ENCODE measurements around the gene RALB. TPM values are rescaled to one million over a fixed set of nuclear protein-coding genes. Genes with fewer than 3 reads are reported as not detected.

The RALB gene
- total RNA-seq, 2 donors from 2014 or later, result 37.1 to 45.8 TPM

- 93% methylated on average over 3 of the region's 3 CpGs; no CpG with 5 or more reads in 1 of the 2 experiments for WGBS, 2 experiments (ENCODE audit: insufficient coverage in 1 of 2, insufficient read length in 1 of 2)
- no peak overlapping the region for H3K4me3 Mint-ChIP-seq
- no peaks in the 10 kb centered on the region for H3K9me3 Mint-ChIP-seq
- H3K27me3 ChIP-seq (ENCODE audit: control insufficient read depth, insufficient read depth, low read length, poor library complexity, severe bottlenecking), result no peaks in the 10 kb centered on the region
- H3K4me1 ChIP-seq (ENCODE audit: control insufficient read depth, insufficient read depth, low read length), result peaks cover 4% of the 10 kb centered on the region
- DNase-seq, result no peak
- no peak overlapping the region for H3K9ac ChIP-seq (ENCODE audit: extremely low read depth, low read length, poor library complexity, severe bottlenecking)
- no peak overlapping the region for H3K27ac Mint-ChIP-seq
- peaks cover 22% of the 10 kb centered on the region for H3K4me1 Mint-ChIP-seq
- H3K36me3 ChIP-seq (ENCODE audit: control insufficient read depth, insufficient read depth, low read length), result peaks cover 50% of the 10 kb centered on the region
- no peak overlapping the region for H3K27ac ChIP-seq (ENCODE audit: low read depth, low read length)
- no peak for TF ChIP-seq CTCF (conservative IDR thresholded peaks at IDR 0.05)
- H3K9me3 ChIP-seq (ENCODE audit: control insufficient read depth, low read length), result no peaks in the 10 kb centered on the region
- H3K36me3 Mint-ChIP-seq (ENCODE audit: low read depth), result peaks cover 48% of the 10 kb centered on the region
- peaks cover 2% of the 10 kb centered on the region for H3K27me3 Mint-ChIP-seq (ENCODE audit: insufficient read depth)
- H3K4me3 ChIP-seq (ENCODE audit: low read length), result no peak overlapping the region
These were observed 41.3 kb downstream of the RALB start for GRCh38 chr2:120294008-120294340.

GRCh38 chr2:120298173-120298835 lies 45.7 kb downstream of the RALB start:
- Histone ChIP-seq H3K4me3 (ENCODE audit: low read length) (no peak overlapping the region), H3K9me3 (ENCODE audit: control insufficient read depth, low read length) (no peaks in the 10 kb centered on the region), H3K36me3 (ENCODE audit: control insufficient read depth, insufficient read depth, low read length) (peaks cover 47% of the 10 kb centered on the region), H3K27ac (ENCODE audit: low read depth, low read length) (no peak overlapping the region), H3K27me3 (ENCODE audit: control insufficient read depth, insufficient read depth, low read length, poor library complexity, severe bottlenecking) (no peaks in the 10 kb centered on the region), H3K4me1 (ENCODE audit: control insufficient read depth, insufficient read depth, low read length) (no peaks in the 10 kb centered on the region), H3K9ac (ENCODE audit: extremely low read depth, low read length, poor library complexity, severe bottlenecking) (no peak overlapping the region)
- Mint-ChIP-seq H3K27me3 (ENCODE audit: insufficient read depth) (no peaks in the 10 kb centered on the region), H3K36me3 (ENCODE audit: low read depth) (peaks cover 44% of the 10 kb centered on the region), H3K4me3 (no peak overlapping the region), H3K27ac (no peak overlapping the region), H3K9me3 (no peaks in the 10 kb centered on the region), H3K4me1 (peaks cover under 1% of the 10 kb centered on the region)
- no peak for TF ChIP-seq CTCF (conservative IDR thresholded peaks at IDR 0.05)
- WGBS, 2 experiments (ENCODE audit: insufficient coverage in 1 of 2, insufficient read length in 1 of 2), result 89 to 94% methylated on average over 4 to 7 of the region's 7 CpGs
- no peak for DNase-seq

GRCh38 chr2:120299004-120299403 lies 46.4 kb downstream of the RALB start:
- peaks cover 41% of the 10 kb centered on the region for H3K36me3 Mint-ChIP-seq (ENCODE audit: low read depth)

More at GRCh38 chr2:120299004-120299403, 46.4 kb downstream of the RALB start:
- no peaks in the 10 kb centered on the region for H3K4me1 Mint-ChIP-seq
- H3K9me3 Mint-ChIP-seq, result no peaks in the 10 kb centered on the region
- Histone ChIP-seq H3K36me3 (ENCODE audit: control insufficient read depth, insufficient read depth, low read length) (peaks cover 40% of the 10 kb centered on the region), H3K4me1 (ENCODE audit: control insufficient read depth, insufficient read depth, low read length) (no peaks in the 10 kb centered on the region), H3K27ac (ENCODE audit: low read depth, low read length) (no peak overlapping the region), H3K9me3 (ENCODE audit: control insufficient read depth, low read length) (no peaks in the 10 kb centered on the region), H3K4me3 (ENCODE audit: low read length) (no peak overlapping the region), H3K27me3 (ENCODE audit: control insufficient read depth, insufficient read depth, low read length, poor library complexity, severe bottlenecking) (no peaks in the 10 kb centered on the region), H3K9ac (ENCODE audit: extremely low read depth, low read length, poor library complexity, severe bottlenecking) (no peak overlapping the region)
- no peak overlapping the region for H3K4me3 Mint-ChIP-seq
- peaks cover 1% of the 10 kb centered on the region for H3K27me3 Mint-ChIP-seq (ENCODE audit: insufficient read depth)
- TF ChIP-seq CTCF (conservative IDR thresholded peaks at IDR 0.05), result peak; percentile 62
- no peak overlapping the region for H3K27ac Mint-ChIP-seq
- WGBS, 2 experiments (ENCODE audit: insufficient coverage in 1 of 2, insufficient read length in 1 of 2), result 95 to 96% methylated on average over 8 to 9 of the region's 9 CpGs
- peak; percentile 67 for DNase-seq
